Measurements from ENCODE around the gene MRGPRF.

Gene MRGPRF

DNA sequence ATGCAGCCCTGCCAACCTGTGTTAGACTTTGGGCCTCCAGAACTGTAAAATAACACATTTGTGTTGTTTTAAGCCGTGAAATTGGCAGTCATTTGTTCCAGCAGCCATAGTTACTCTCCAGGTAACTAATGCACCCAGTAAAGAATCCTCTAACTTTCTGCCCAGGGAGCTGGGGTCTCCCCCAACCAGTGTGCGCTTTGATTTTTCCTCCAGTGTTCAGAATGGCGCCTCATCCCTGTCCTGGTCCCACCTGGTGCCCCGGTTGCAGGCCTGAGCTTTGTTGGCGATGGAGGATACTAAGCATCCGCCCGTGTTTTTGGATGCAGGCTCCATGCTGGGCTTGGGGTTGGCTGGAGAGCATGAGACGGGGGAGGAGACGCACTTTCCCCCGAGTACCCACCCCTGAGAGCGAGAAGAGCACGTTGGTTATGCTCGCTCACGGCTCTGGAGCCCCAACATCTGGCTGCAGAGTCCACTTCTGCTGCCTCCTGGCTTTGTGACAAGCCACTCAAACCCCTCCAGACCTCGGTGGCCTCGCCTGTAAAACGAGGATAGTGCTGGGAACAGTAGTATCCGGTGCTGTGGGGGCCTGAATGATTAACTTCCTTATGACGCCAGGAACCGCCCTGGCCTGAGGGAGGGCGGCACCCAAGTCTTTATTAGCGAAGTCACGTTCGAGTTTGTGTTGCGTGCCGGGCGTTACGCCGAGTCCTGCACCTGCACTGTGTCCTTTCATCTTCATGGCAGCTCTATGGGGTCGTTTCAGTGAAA, 58.0 kb downstream of the MRGPRF start:
- DNase-seq (ENCODE audit: insufficient read length, low spot score) (no peak), FAIRE-seq (no peak)
- TF ChIP-seq TAF1 (IDR thresholded peaks at IDR 0.05; ENCODE audit: low read depth, low read length) (no peak), POLR2A (IDR thresholded peaks at IDR 0.05; ENCODE audit: low read depth, low read length) (no peak), POLR2AphosphoS5 (IDR thresholded peaks at IDR 0.05; ENCODE audit: low read depth, low read length) (no peak), PAX5 (IDR thresholded peaks at IDR 0.05; ENCODE audit: insufficient read depth, low read length, severe bottlenecking) (no peak), SPI1 (IDR thresholded peaks at IDR 0.05; ENCODE audit: low read depth, low read length) (no peak)
